NOMO-1 (cell line): ENCODE results near the gene CWF19L2.

Source experiments
- DNase-seq, 2 experiments: peaks; one replicate each; lab custom pipeline; 2025; ENCODE audit not compliant: unreplicated experiment in 2 of 2; lab: John Stamatoyannopoulos, UW

CWF19L2 gene

DNA sequence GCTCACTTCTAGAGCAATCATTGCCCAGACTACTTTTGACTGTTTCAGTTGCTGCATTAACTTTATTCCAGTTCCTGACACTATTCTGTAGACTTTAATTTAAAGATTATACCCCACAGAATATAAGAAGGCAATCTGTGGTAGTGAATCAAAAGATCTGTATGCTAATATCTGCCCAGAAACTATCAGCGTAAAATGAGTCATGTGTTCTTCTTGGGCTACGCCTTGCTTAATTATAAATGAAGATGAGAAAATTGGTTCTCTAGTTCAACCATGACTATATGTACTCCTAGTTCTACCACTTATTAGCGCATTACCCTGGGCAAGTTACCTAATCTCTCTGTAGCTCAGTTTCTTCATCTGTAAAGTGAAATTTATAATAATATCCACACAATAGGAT lies 128.5 kb downstream of the CWF19L2 start:
- DNase-seq: no peak

DNA sequence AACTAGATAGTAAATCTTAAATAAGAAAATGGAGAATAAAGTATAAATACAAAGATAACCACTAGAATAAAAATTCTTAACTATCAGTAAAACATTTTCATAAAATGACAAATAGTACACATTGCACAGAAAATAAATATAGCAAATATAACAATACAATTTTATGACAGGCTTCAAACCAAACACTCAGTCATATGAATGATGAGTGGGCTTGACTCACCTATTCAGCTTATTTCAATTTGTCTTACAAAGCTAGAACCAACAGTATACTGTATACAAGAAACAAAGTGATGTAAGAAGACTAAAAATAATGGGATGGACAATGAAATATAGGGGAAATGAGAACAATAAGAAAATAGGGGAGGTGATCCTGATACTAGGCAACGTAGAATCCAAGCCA lies 141.2 kb downstream of the CWF19L2 start:
- DNase-seq: no peak

DNA sequence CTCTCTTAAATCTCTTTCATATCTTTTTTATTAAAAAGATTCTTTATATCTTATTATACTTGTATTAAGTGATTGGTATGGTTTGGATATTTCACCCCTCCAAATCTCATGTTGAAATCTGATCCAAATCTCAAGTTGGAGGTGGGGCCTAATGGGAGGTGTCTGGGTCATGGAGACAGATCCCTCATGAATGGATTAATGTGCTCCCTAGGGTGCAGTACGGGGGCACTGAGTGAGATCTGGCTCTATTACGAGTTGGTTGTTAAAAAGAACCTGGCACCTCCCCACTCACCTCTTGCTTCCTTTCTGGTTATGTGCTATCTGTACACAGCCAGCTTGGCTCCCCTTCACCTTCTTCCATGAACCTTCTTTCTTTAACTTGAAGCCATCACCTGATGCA lies 149.6 kb downstream of the CWF19L2 start:
- no peak for DNase-seq

DNA sequence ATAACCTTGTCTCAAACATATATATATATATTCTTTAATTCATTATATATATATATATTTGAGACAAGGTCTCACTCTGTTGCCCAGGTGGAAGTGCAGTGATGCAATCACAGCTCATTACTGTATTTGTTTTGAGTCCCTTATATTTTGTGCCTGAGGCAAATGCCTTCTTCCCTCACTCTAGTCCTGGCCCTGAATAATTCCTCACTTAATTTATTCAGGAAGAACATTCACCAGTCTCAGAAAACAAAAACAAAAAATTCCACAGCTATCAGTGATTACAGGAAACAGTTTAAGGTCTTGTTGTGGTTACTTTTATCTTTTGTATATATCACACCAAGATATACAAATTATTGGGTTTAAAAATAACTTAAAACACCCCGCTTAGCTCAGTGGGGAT lies 155.7 kb downstream of the CWF19L2 start:
- no peak for DNase-seq

DNA sequence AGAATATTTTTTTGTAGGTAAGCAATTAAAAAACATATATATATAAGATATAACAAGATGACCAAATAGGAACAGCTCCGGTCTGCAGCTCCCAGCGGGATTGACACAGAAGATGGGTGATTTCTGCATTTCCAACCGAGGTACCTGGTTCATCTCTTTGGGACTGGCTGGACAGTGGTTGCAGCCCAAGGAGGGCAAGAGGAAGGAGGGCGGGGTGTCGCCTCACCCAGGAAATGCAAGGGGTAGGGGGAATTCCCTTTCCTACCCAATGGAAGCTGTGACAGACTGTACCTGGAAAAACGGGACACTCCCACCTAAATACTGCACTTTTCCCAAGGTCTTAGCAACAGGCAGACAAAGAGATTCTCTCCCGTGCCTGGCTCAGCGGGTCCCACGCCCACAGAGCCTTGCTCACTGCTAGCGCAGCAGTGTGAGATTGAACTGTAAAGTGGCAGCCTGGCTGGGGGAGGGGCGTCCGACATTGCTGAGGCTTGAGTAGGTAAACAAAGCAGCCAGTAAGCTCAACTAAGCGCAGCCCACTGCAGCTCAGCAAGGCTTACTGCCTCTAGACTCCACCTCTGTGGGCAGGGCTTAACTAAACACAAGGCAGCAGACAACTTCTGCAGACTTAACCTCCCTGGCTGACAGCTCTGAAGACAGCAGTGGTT lies 163.8 kb downstream of the CWF19L2 start:
- DNase-seq: no peak

DNA sequence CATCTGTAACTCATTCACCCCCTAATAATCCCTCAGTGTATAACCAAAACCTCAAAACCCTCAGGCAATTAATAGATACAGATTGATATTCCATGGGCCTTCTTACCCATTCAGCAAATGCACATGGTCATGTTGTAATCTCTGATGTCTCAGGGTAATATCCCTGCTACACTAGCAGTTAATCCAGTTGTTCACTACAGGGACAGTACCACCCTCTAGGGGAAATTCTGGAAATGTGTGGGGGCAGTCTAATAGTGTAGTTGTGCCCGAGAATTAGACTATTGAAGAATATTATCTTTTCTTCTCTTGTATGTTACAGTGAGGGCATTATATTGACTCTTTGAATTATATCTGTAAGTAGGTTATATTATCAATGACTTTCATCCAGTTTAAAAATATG lies 175.4 kb downstream of the CWF19L2 start:
- DNase-seq: no peak
